Measurements from ENCODE around the gene CDS1.

GRCh38 chr4:84545093-84545492 is 37.8 kb upstream of the CDS1 start:
- TF ChIP-seq, protein P1, sequence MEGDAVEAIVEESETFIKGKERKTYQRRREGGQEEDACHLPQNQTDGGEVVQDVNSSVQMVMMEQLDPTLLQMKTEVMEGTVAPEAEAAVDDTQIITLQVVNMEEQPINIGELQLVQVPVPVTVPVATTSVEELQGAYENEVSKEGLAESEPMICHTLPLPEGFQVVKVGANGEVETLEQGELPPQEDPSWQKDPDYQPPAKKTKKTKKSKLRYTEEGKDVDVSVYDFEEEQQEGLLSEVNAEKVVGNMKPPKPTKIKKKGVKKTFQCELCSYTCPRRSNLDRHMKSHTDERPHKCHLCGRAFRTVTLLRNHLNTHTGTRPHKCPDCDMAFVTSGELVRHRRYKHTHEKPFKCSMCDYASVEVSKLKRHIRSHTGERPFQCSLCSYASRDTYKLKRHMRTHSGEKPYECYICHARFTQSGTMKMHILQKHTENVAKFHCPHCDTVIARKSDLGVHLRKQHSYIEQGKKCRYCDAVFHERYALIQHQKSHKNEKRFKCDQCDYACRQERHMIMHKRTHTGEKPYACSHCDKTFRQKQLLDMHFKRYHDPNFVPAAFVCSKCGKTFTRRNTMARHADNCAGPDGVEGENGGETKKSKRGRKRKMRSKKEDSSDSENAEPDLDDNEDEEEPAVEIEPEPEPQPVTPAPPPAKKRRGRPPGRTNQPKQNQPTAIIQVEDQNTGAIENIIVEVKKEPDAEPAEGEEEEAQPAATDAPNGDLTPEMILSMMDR (IDR thresholded peaks at IDR 0.05; ENCODE audit: extremely low read depth in 1 of 2, insufficient read depth in 1 of 2, low read depth in 1 of 2, low read length in 2 of 2) = no peak
- TF ChIP-seq POLR2A (IDR thresholded peaks at IDR 0.05; ENCODE audit: low read depth, low read length) (no peak), EZH2 (IDR thresholded peaks at IDR 0.05; ENCODE audit: borderline replicate concordance, low read depth, low read length, severe bottlenecking) (no peak), POLR2AphosphoS5 (IDR thresholded peaks at IDR 0.05; ENCODE audit: insufficient read depth, low read depth, low read length) (no peak), MYC (IDR thresholded peaks at IDR 0.05; ENCODE audit: low read depth, low read length) (no peak), JUN (IDR thresholded peaks at IDR 0.05; ENCODE audit: borderline replicate concordance, insufficient read depth, insufficient read length, low read depth) (no peak)
- TF ChIP-seq, protein P2, sequence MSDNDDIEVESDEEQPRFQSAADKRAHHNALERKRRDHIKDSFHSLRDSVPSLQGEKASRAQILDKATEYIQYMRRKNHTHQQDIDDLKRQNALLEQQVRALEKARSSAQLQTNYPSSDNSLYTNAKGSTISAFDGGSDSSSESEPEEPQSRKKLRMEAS (IDR thresholded peaks at IDR 0.05; ENCODE audit: insufficient read depth, insufficient read length) = no peak
